Non-pigmented ciliary epithelial cell (primary cell): Measurements from ENCODE around the gene NEURL1.
"Not testable (repeated sequence)": the region's sequence is repeated elsewhere in the genome, so short reads cannot be mapped to it uniquely, and the experiment has no call there.

Experiments used
- DNase-seq: peaks from one replicate; pipeline ENCODE4 v3.0.0-alpha.2; 2010; ENCODE audit warnings: low read depth

The NEURL1 gene

GRCh38 chr10:103608056-103608455 lies 114.6 kb downstream of the NEURL1 start:
- DNase-seq, result not testable (repeated sequence)

GRCh38 chr10:103609231-103610082 lies 116.0 kb downstream of the NEURL1 start:
- DNase-seq, result no peak

GRCh38 chr10:103610083-103610472 lies 116.6 kb downstream of the NEURL1 start:
- DNase-seq, result no peak

GRCh38 chr10:103610921-103611511 lies 117.5 kb downstream of the NEURL1 start:
- no peak for DNase-seq

GRCh38 chr10:103612462-103613365 lies 119.2 kb downstream of the NEURL1 start:
- DNase-seq, result peak; percentile 66

- no peak for DNase-seq
Observed at GRCh38 chr10:103613616-103614015, 120.1 kb downstream of the NEURL1 start.

GRCh38 chr10:103614306-103615158 lies 121.0 kb downstream of the NEURL1 start:
- no peak for DNase-seq

GRCh38 chr10:103616705-103617601 lies 123.4 kb downstream of the NEURL1 start:
- peak; percentile 52 for DNase-seq

- DNase-seq, result no peak
Observed at GRCh38 chr10:103617602-103618385, 124.3 kb downstream of the NEURL1 start.

GRCh38 chr10:103618575-103619423 lies 125.3 kb downstream of the NEURL1 start:
- no peak for DNase-seq

- no peak for DNase-seq
Observed at GRCh38 chr10:103619424-103620351, 126.2 kb downstream of the NEURL1 start.

GRCh38 chr10:103620352-103620740 lies 126.8 kb downstream of the NEURL1 start:
- no peak for DNase-seq

- no peak for DNase-seq
Observed at GRCh38 chr10:103620891-103621782, 127.6 kb downstream of the NEURL1 start.

- no peak for DNase-seq
Observed at GRCh38 chr10:103621783-103622125, 128.2 kb downstream of the NEURL1 start.

- no peak for DNase-seq
Observed at GRCh38 chr10:103622286-103622685, 128.8 kb downstream of the NEURL1 start.

GRCh38 chr10:103622935-103623574 lies 129.6 kb downstream of the NEURL1 start:
- no peak for DNase-seq
